Fibroblast of pulmonary artery (primary cell): Measurements from ENCODE around the gene ST7L.

Experiments used
- DNase-seq: peaks from one replicate; pipeline ENCODE4 v3.0.0-alpha.2; 2010; ENCODE audit warnings: low read depth
- H3K4me3 ChIP-seq: replicated peaks from 2 replicates; pipeline ENCODE4 v1.5.1; 2011; ENCODE audit warnings: low read depth, mild to moderate bottlenecking, control low read depth, low read length, moderate library complexity
- CTCF ChIP-seq: IDR thresholded peaks from 2 replicates; pipeline ENCODE4 v1.5.1; 2011; ENCODE audit warnings: mild to moderate bottlenecking, control low read depth, low read length, inconsistent platforms; ENCODE audit errors: missing control alignments

The ST7L gene

GRCh38 chr1:112504001-112504660 is 114.8 kb downstream of the ST7L start:
- no peak for TF ChIP-seq CTCF
- no peak overlapping the region for H3K4me3 ChIP-seq
- no peak for DNase-seq

- H3K4me3 ChIP-seq = no peak overlapping the region
- no peak for TF ChIP-seq CTCF
- peak; percentile 22 for DNase-seq
Observed at GRCh38 chr1:112502826-112503225, 116.1 kb downstream of the ST7L start.

- peak overlapping the region; percentile 56 for H3K4me3 ChIP-seq
- TF ChIP-seq CTCF = peak; percentile 81
- DNase-seq = peak; percentile 72
Observed at GRCh38 chr1:112501810-112502641, 116.9 kb downstream of the ST7L start.

GRCh38 chr1:112496290-112496689 is 122.7 kb downstream of the ST7L start:
- TF ChIP-seq CTCF = no peak
- no peak for DNase-seq

GRCh38 chr1:112493351-112493750 is 125.6 kb downstream of the ST7L start:
- no peak for DNase-seq
- no peak overlapping the region for H3K4me3 ChIP-seq
- TF ChIP-seq CTCF = no peak

More at GRCh38 chr1:112496290-112496689, 122.7 kb downstream of the ST7L start:
- no peak overlapping the region for H3K4me3 ChIP-seq

- DNase-seq = no peak
- H3K4me3 ChIP-seq = no peak overlapping the region
- TF ChIP-seq CTCF = no peak
Observed at GRCh38 chr1:112492076-112492475, 126.9 kb downstream of the ST7L start.
